T47D (cell line): ENCODE data around the gene TACR1.
"Not testable (repeated sequence)": the region's sequence is repeated elsewhere in the genome, so short reads cannot be mapped to it uniquely, and the experiment has no call there.

ENCODE experiments used
- DNase-seq, 2 experiments: peaks; one replicate each; pipeline versions ENCODE4 v3.0.0 to v3.0.0-alpha.2; 2011 to 2012; ENCODE audit warnings: low read depth in 1 of 2, low spot score in 1 of 2
- JUND ChIP-seq: IDR thresholded peaks from 2 replicates; pipeline ENCODE4 v1.6.1; 2012; ENCODE audit warnings: low read depth
- in situ Hi-C: cut with HindIII; loops from 2 replicates; pipeline ENCODE4 v1.10.0; 2016; ENCODE audit warnings: low sequenced_read_pairs, low pct_unique_long_range_greater_than_20kb

TACR1 gene

DNA sequence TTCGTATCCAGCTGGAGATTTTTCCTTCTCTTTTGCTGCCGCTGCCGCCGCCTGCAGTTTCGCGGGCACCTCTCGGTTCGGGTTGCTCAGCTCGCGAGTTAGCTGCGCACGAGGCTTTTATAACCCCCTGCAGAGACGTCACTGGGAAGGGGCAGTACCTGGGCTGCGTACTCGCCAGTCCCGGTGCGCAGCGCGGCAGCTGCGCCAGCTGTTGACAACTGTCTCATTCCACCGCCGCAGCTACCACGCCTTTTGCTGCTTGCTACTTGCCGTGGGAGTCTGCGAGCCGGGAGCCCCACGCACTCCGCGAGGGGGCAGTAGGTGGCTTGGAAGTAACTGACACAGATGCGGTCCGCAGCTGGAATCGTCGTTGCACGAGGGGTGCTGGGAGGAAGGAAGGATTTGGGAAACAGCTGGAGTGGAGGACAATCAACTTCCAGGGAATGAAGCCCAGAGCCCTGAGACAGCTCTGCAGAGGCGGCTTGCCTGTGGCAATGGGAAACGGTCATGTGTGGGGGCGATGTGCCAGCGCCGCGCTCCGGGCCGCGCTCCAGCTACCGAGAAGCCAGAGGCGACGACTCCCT lies at the start of gene TACR1:
TSS of gene TACR1 (minus strand) at position 93 of the 584 bp plus-strand sequence. CDS start 586 bp downstream, outside the sequence.
- in situ Hi-C loops: no loop called here
- no peak for TF ChIP-seq JUND
- no peak for DNase-seq

- DNase-seq, in situ Hi-C loops: not testable (repeated sequence)
Measured at GRCh38 chr2:75248581-75248980, 49.3 kb upstream of the TACR1 start.

DNA sequence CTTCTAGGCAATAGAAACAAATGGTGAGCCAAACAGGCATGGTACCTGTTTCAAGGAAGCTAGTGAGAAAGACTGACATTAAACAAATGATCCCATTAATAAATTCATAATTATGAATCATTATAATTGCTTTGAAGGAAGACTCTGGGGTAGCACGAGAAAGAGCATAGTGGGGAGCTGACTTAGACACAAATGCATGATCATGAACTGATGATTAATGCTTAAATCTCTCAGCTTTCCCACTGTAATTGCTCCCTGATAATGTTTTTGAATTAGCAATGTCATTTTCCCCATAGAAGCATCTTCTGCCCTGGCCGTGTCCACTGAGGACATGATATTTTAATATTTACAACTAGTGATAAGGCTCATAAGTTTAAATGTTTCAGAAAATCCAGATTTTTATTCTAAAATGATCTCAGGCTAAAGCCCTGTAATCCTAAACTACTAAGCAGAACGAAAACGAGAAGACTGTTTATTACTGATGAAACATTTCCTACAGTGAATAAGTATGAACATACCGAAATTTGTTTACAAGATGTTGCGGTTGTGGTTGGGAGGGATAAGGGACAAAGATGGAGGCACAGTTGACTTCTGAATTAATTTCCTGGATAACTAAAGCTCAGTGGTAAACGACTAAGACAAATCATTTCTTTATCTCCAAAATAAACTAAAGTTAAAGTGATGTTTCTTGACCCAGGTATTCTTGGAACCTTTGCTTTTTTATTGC lies 47.3 kb upstream of the TACR1 start:
- no peak for DNase-seq
- in situ Hi-C loops: no loop called here
- no peak for TF ChIP-seq JUND

DNA sequence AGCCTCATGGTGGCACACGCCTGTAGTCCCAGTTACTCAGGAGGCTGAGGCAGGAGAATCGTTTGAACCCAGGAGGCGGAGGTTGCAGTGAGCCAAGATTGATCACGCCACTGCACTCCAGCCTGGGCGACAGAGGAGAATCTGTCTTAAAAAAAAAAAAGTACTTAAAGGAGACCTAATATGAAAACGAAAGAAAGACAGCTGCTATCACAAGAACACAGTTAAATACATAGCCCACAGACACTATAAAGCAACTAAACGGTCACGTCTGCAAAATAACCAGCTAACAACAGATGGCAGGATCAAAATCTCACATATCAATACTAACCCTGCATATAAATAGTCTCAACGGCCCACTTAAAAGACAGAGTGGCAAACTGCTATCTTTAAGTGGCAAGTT lies 43.9 kb upstream of the TACR1 start:
- in situ Hi-C loops: no loop called here
- no peak for DNase-seq

DNA sequence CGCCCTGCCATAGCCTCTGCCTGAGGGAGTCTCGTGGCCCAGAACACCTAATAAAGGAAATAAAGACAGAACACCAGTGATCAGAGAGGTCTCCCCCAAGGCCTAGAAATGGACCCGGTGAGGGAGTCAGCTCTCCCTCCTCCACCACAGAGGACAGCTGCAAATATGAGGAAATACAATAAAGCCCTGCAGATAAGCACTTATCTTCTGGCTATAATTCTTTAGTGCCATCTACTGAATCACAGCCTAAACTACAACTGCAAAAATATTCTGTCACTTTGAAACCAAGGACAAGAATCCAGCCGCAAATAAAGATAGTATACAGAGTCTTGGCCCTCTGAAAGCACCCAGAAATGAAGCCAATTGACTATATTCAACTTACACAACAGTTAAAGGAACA lies 42.4 kb upstream of the TACR1 start:
- TF ChIP-seq JUND: no peak
- DNase-seq: peak in 1 of 2 experiments; percentile 24
- in situ Hi-C loops: no loop called here

More for the DNA sequence above, 43.9 kb upstream of the TACR1 start:
- no peak for TF ChIP-seq JUND

- TF ChIP-seq JUND: no peak
- in situ Hi-C loops: no loop called here
- DNase-seq: no peak
Measured at GRCh38 chr2:75238670-75239330, 39.5 kb upstream of the TACR1 start.

- in situ Hi-C loops: no loop called here
- DNase-seq: no peak
- no peak for TF ChIP-seq JUND
Measured at GRCh38 chr2:75237296-75237695, 38.0 kb upstream of the TACR1 start.

DNA sequence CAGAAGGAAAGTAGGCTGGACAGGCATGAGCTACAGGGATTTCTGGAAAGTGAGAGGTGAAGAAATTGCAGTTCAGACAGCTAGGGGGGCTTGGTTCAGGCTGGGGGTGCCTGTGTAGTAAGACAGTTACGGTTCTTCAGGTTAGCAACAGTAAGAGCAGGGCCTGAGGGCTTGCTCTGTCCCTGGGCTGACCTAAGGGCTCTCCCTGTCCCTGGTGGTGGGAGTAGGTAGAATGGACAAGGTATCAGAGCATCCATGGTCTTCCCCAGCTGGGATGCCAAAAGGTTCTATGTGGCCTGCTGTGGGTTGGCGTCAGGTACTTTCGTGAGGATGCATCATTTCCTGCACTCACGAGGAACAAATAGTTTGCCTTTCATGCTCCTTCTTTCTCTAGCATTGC lies 34.6 kb upstream of the TACR1 start:
- no peak for DNase-seq
- in situ Hi-C loops: no loop called here
- TF ChIP-seq JUND: no peak

DNA sequence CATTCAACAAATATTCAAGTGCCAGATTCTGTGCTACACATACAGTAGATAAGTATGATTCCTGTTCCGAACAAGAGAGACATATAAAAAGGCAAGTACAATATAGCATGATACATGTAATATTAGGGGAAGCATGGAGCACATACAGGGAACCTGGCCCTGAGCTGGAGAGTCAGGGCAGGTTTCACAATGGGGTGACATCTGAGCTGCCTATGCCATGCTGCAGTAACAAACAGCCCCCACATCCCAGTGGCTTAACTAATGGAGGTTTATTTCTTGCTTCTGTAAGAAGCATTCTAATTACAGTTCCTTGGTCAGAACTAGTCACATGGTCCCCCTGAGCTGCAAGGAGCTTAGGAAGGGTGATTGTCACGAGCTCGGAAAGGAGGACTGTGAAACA lies 27.3 kb upstream of the TACR1 start:
- no peak for DNase-seq
- TF ChIP-seq JUND: no peak
- in situ Hi-C loops: no loop called here

DNA sequence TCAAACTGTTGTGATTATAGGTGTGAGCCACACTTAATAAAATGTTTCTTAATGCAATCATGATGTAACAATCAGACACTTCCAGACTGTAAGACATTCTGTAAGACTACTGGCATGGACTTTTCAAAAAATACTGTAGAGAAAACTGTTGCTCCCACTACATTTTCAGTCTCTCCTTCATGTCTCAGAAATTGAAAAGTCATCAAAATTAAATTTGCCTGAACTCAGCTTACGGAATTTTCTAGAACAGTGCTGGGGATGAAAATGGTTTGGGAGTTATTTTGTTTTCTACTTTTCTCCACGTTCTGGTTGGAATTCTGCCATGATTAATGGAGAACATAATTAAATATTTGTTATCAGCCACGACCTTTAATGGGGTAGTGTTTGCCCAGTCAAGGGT lies 26.8 kb upstream of the TACR1 start:
- in situ Hi-C loops: no loop called here
- no peak for DNase-seq
- TF ChIP-seq JUND: no peak

GRCh38 chr2:75224636-75225094 lies 25.3 kb upstream of the TACR1 start:
- no peak for TF ChIP-seq JUND
- in situ Hi-C loops: no loop called here
- DNase-seq: peak in 1 of 2 experiments; percentile 27

DNA sequence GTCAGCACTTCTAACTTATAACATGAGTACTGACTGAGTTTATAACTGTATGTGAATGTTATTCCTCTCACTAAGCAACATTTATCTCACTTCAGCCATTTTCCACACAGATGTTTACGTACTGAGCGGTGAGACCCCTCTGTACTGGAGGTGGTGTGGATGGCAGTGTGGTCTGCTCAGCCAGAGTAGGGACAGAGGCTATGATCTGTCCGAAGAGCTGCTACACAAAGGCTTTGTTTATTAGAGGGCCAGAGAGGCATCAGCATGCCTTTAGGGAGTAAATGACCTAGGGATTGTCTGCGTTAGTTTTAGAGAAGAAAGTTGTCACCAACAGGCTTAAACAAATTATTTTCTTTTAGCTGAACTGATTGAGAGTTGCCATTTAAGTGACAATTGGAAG lies 23.2 kb upstream of the TACR1 start:
- no peak for DNase-seq
- no peak for TF ChIP-seq JUND
- in situ Hi-C loops: no loop called here

GRCh38 chr2:75221862-75222261 lies 22.5 kb upstream of the TACR1 start:
- no peak for DNase-seq
- in situ Hi-C loops: no loop called here
- TF ChIP-seq JUND: no peak

- in situ Hi-C loops: not testable (repeated sequence)
Measured at GRCh38 chr2:75219213-75219612, 19.9 kb upstream of the TACR1 start.

More at GRCh38 chr2:75219213-75219612, 19.9 kb upstream of the TACR1 start:
- not testable (repeated sequence) for DNase-seq
